ENCODE results near the gene SLC24A4.

GRCh38 chr14:92380582-92380981 lies 57.6 kb downstream of the SLC24A4 start:
- TF ChIP-seq, protein P1, sequence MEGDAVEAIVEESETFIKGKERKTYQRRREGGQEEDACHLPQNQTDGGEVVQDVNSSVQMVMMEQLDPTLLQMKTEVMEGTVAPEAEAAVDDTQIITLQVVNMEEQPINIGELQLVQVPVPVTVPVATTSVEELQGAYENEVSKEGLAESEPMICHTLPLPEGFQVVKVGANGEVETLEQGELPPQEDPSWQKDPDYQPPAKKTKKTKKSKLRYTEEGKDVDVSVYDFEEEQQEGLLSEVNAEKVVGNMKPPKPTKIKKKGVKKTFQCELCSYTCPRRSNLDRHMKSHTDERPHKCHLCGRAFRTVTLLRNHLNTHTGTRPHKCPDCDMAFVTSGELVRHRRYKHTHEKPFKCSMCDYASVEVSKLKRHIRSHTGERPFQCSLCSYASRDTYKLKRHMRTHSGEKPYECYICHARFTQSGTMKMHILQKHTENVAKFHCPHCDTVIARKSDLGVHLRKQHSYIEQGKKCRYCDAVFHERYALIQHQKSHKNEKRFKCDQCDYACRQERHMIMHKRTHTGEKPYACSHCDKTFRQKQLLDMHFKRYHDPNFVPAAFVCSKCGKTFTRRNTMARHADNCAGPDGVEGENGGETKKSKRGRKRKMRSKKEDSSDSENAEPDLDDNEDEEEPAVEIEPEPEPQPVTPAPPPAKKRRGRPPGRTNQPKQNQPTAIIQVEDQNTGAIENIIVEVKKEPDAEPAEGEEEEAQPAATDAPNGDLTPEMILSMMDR (IDR thresholded peaks at IDR 0.05 in 8 of 11, conservative IDR thresholded peaks at IDR 0.05 in 3 of 11): no peak
- TF ChIP-seq POLR2A (IDR thresholded peaks at IDR 0.05): no peak

Measured in spleen (tissue), 7 donors.